Measurements from ENCODE around the gene NEB. TPM values are rescaled to one million over a fixed set of nuclear protein-coding genes. Genes with fewer than 3 reads are reported as not detected.
"Not testable (repeated sequence)": the region's sequence is repeated elsewhere in the genome, so short reads cannot be mapped to it uniquely, and the experiment has no call there.

The NEB gene
- total RNA-seq, 1 donor from 2014 or later = 0.91 TPM

GRCh38 chr2:151614606-151615306 is 119.5 kb downstream of the NEB start:
- no peak for ATAC-seq
- no peak for DNase-seq (ENCODE audit: low spot score)

GRCh38 chr2:151614159-151614558 is 120.1 kb downstream of the NEB start:
- ATAC-seq (no peak), DNase-seq (ENCODE audit: low spot score) (no peak)

- DNase-seq (ENCODE audit: low spot score) = no peak
- no peak for ATAC-seq
Measured at GRCh38 chr2:151611351-151611750, 122.9 kb downstream of the NEB start.

GRCh38 chr2:151610310-151610709 is 124.0 kb downstream of the NEB start:
- DNase-seq (ENCODE audit: low spot score) (no peak), ATAC-seq (no peak)

GRCh38 chr2:151609705-151610104 is 124.6 kb downstream of the NEB start:
- ATAC-seq (peak; percentile 52), DNase-seq (ENCODE audit: low spot score) (no peak)

GRCh38 chr2:151607459-151608424 is 126.5 kb downstream of the NEB start:
- not testable (repeated sequence) for DNase-seq (ENCODE audit: low spot score)
- ATAC-seq = peak; percentile 93

- DNase-seq (ENCODE audit: low spot score); ATAC-seq: not testable (repeated sequence)
Measured at GRCh38 chr2:151603530-151603929, 130.7 kb downstream of the NEB start.

GRCh38 chr2:151602402-151602801 is 131.9 kb downstream of the NEB start:
- not testable (repeated sequence) for DNase-seq (ENCODE audit: low spot score)
- peak; percentile 72 for ATAC-seq

GRCh38 chr2:151601803-151602202 is 132.5 kb downstream of the NEB start:
- not testable (repeated sequence) for DNase-seq (ENCODE audit: low spot score)
- ATAC-seq = peak; percentile 76

GRCh38 chr2:151596903-151597608 is 137.2 kb downstream of the NEB start:
- not testable (repeated sequence) for DNase-seq (ENCODE audit: low spot score)
- peak; percentile 91 for ATAC-seq

- peak; percentile 95 for ATAC-seq
- peak; percentile 63 for DNase-seq (ENCODE audit: low spot score)
Measured at GRCh38 chr2:151591908-151592255, 142.4 kb downstream of the NEB start.

GRCh38 chr2:151591250-151591907 is 142.9 kb downstream of the NEB start:
- not testable (repeated sequence) for DNase-seq (ENCODE audit: low spot score)
- peak; percentile 78 for ATAC-seq

- peak; percentile 74 for ATAC-seq
- not testable (repeated sequence) for DNase-seq (ENCODE audit: low spot score)
Measured at GRCh38 chr2:151581300-151581699, 153.0 kb downstream of the NEB start.

- not testable (repeated sequence) for DNase-seq (ENCODE audit: low spot score)
- peak; percentile 86 for ATAC-seq
Measured at GRCh38 chr2:151580697-151581096, 153.6 kb downstream of the NEB start.

GRCh38 chr2:151577116-151577515 is 157.2 kb downstream of the NEB start:
- no peak for ATAC-seq

GRCh38 chr2:151576080-151576479 is 158.2 kb downstream of the NEB start:
- no peak for DNase-seq (ENCODE audit: low spot score)
- no peak for ATAC-seq

More at GRCh38 chr2:151577116-151577515, 157.2 kb downstream of the NEB start:
- DNase-seq (ENCODE audit: low spot score) = no peak

- ATAC-seq (no peak), DNase-seq (ENCODE audit: low spot score) (no peak)
Measured at GRCh38 chr2:151575338-151575737, 158.9 kb downstream of the NEB start.

- no peak for DNase-seq (ENCODE audit: low spot score)
- ATAC-seq = no peak
Measured at GRCh38 chr2:151570191-151570590, 164.1 kb downstream of the NEB start.

- DNase-seq (ENCODE audit: low spot score) = no peak
- ATAC-seq = peak; percentile 48
Measured at GRCh38 chr2:151569167-151569566, 165.1 kb downstream of the NEB start.

GRCh38 chr2:151568501-151568900 is 165.8 kb downstream of the NEB start:
- DNase-seq (ENCODE audit: low spot score) = no peak
- no peak for ATAC-seq

- no peak for DNase-seq (ENCODE audit: low spot score)
- no peak for ATAC-seq
Measured at GRCh38 chr2:151567006-151567405, 167.3 kb downstream of the NEB start.

Measured in left lobe of liver (tissue), 2 donors.